K562 (cell line): ENCODE results near the gene WASF3. TPM values are rescaled to one million over a fixed set of nuclear protein-coding genes. Genes with fewer than 3 reads are reported as not detected.

ENCODE experiments used
- CCAR2 ChIP-seq: fragments of 200-400 bp; formaldehyde crosslinking; IDR thresholded peaks from 2 replicates; pipeline ENCODE4 v1.6.1; 2017; ENCODE audit warnings: mild to moderate bottlenecking, low read depth, low read length
- GTF2A2 ChIP-seq: IDR thresholded peaks from 2 replicates; pipeline ENCODE4 v1.6.1; 2016; ENCODE audit warnings: mild to moderate bottlenecking, missing genetic modification characterization, missing compliant biosample characterization
- MGA ChIP-seq: fragments of 450-650 bp; IDR thresholded peaks from 2 replicates; pipeline ENCODE4 v1.6.1; 2016; ENCODE audit warnings: mild to moderate bottlenecking, moderate library complexity
- MTA2 ChIP-seq: fragments of 450-650 bp; IDR thresholded peaks from 2 replicates; pipeline ENCODE4 v1.6.1; 2016; ENCODE audit warnings: low read depth
- PBX2 ChIP-seq, 2 experiments: IDR thresholded peaks in 1 of 2; conservative IDR thresholded peaks in 1 of 2; 2 replicates each; pipeline ENCODE4 v1.6.1; 2016; ENCODE audit warnings: low read depth in 2 of 2, mild to moderate bottlenecking in 1 of 2, missing compliant biosample characterization in 1 of 2, missing genetic modification characterization in 1 of 2, moderate library complexity in 1 of 2
- SAFB ChIP-seq: fragments of 200-400 bp; formaldehyde crosslinking; IDR thresholded peaks from 2 replicates; pipeline ENCODE4 v1.6.1; 2017; ENCODE audit warnings: low read depth, low read length, borderline replicate concordance
- SP2 ChIP-seq: IDR thresholded peaks from 2 replicates; pipeline ENCODE4 v1.6.1; 2011; ENCODE audit warnings: mild to moderate bottlenecking, low read depth, low read length, moderate library complexity; ENCODE audit not compliant: poor library complexity, severe bottlenecking; ENCODE audit errors: extremely low read depth
- ZBTB12 ChIP-seq: fragments of 250-450 bp; sonication (Bioruptor Pico); IDR thresholded peaks from 2 replicates; pipeline ENCODE4 v1.4.0; 2020
- ZNF124 ChIP-seq: sonication (generic); formaldehyde crosslinking; IDR thresholded peaks from 2 replicates; pipeline ENCODE4 v1.8.1; 2022; ENCODE audit warnings: missing genetic modification reagents
- ZNF165 ChIP-seq: fragments of 250-450 bp; sonication (Bioruptor Pico); IDR thresholded peaks from 2 replicates; pipeline ENCODE4 v1.4.0; 2020; ENCODE audit warnings: borderline replicate concordance
- ZNF239 ChIP-seq: fragments of 250-450 bp; sonication (Bioruptor Pico); IDR thresholded peaks from 2 replicates; pipeline ENCODE4 v1.4.0; 2020; ENCODE audit warnings: mild to moderate bottlenecking
- ZNF76 ChIP-seq: fragments of 250-450 bp; sonication (Bioruptor Pico); IDR thresholded peaks from 2 replicates; pipeline ENCODE4 v1.4.0; 2020; ENCODE audit warnings: mild to moderate bottlenecking, moderate library complexity, borderline replicate concordance
- polyA plus RNA-seq, 8 experiments: library from polyadenylated mRNA; depleted of rRNA in 4 of 8; stranded (reverse) in 5 of 8; unstranded in 3 of 8; fragments of >200 nt; fragmentation: Nextera tagmentation in 2 of 8; fragmentation: Illumina TruSeq in 1 of 8; extraction: Ambion mirVana in 2 of 8; extraction: Trizol in 1 of 8; gene quantifications; 2 replicates each; pipeline versions ENCODE4 v1.2.1 to v1.2.3, GENCODE V29; 2011 to 2014; ENCODE audit warnings: inconsistent platforms in 1 of 8, missing spikeins in 1 of 8
- total RNA-seq, 7 experiments: library from RNA; depleted of rRNA in 6 of 7; stranded (reverse); fragments of >200 nt in 6 of 7; fragmentation: Illumina TruSeq in 2 of 7; extraction: Trizol in 2 of 7; gene quantifications; 2 replicates each; pipeline versions ENCODE4 v1.2.1 to v1.2.3, GENCODE V29; 2011 to 2021; ENCODE audit warnings: low replicate concordance in 1 of 7

The WASF3 gene
- total and polyA plus RNA-seq, 9 of the 15 experiments (the other 6 are each of a cell fraction or from before 2014, with no cell fraction given), result 0.04 to 0.43 (median 0.11) TPM

- peak; percentile 54; the same call in 1 of the 2 replicates for TF ChIP-seq PBX2 (CRISPR knock-in tag; IDR thresholded peaks at IDR 0.05; ENCODE audit: low read depth)
- TF ChIP-seq PBX2 (tag; conservative IDR thresholded peaks at IDR 0.05; ENCODE audit: low read depth), result peak; percentile 76
- no peak for TF ChIP-seq GTF2A2 (tag)
- no peak for TF ChIP-seq MTA2
- no peak for TF ChIP-seq ZNF76 (CRISPR knock-in tag)
- TF ChIP-seq MGA, result 0 out of 2 replicates have a peak, but pooled peaks have one; percentile 33
- no peak for TF ChIP-seq ZNF165 (CRISPR knock-in tag)
- no peak for TF ChIP-seq ZNF124
- TF ChIP-seq ZNF239 (CRISPR knock-in tag), result no peak
- TF ChIP-seq SAFB, result no peak
- peak; percentile 58 for TF ChIP-seq SP2
- TF ChIP-seq ZBTB12, result no peak
- TF ChIP-seq CCAR2, result no peak
Measured at GRCh38 chr13:26557393-26558073, at the start of gene WASF3 (continued).
